Activated effector memory CD4-positive, alpha-beta T cell treated with Interleukin-2 at 50 U/mL for 16 hours (primary cell): ENCODE data around the gene MCC.

ENCODE experiments used
- DNase-seq: peaks from one replicate; pipeline ENCODE4 v3.0.0-alpha.2; 2020

MCC gene

GRCh38 chr5:113194591-113194990 is 293.7 kb downstream of the MCC start:
- DNase-seq, result no peak

- no peak for DNase-seq
These were observed 294.1 kb downstream of the MCC start for GRCh38 chr5:113194125-113194524.

- DNase-seq, result no peak
These were observed 294.8 kb downstream of the MCC start for GRCh38 chr5:113193311-113193978.

- DNase-seq, result no peak
These were observed 295.7 kb downstream of the MCC start for GRCh38 chr5:113192541-113192940.

- DNase-seq, result no peak
These were observed 297.9 kb downstream of the MCC start for GRCh38 chr5:113190347-113190746.

GRCh38 chr5:113189291-113189690 is 299.0 kb downstream of the MCC start:
- no peak for DNase-seq

GRCh38 chr5:113188436-113188835 is 299.8 kb downstream of the MCC start:
- DNase-seq, result no peak

GRCh38 chr5:113187906-113188305 is 300.3 kb downstream of the MCC start:
- no peak for DNase-seq

- no peak for DNase-seq
These were observed 302.2 kb downstream of the MCC start for GRCh38 chr5:113186061-113186460.

GRCh38 chr5:113183694-113184093 is 304.6 kb downstream of the MCC start:
- no peak for DNase-seq

- no peak for DNase-seq
These were observed 305.5 kb downstream of the MCC start for GRCh38 chr5:113182658-113183344.

- DNase-seq, result no peak
These were observed 306.3 kb downstream of the MCC start for GRCh38 chr5:113181853-113182490.

GRCh38 chr5:113181409-113181808 is 306.8 kb downstream of the MCC start:
- DNase-seq, result no peak

- no peak for DNase-seq
These were observed 309.1 kb downstream of the MCC start for GRCh38 chr5:113179156-113179555.

- no peak for DNase-seq
These were observed 310.0 kb downstream of the MCC start for GRCh38 chr5:113178073-113178779.

- no peak for DNase-seq
These were observed 311.0 kb downstream of the MCC start for GRCh38 chr5:113177225-113177624.

- no peak for DNase-seq
These were observed 311.5 kb downstream of the MCC start for GRCh38 chr5:113176734-113177133.

- no peak for DNase-seq
These were observed 312.1 kb downstream of the MCC start for GRCh38 chr5:113176196-113176595.

GRCh38 chr5:113172231-113172826 is 315.9 kb downstream of the MCC start:
- DNase-seq, result no peak

GRCh38 chr5:113171520-113171919 is 316.7 kb downstream of the MCC start:
- no peak for DNase-seq

- DNase-seq, result no peak
These were observed 317.5 kb downstream of the MCC start for GRCh38 chr5:113170707-113171106.

GRCh38 chr5:113169720-113170119 is 318.5 kb downstream of the MCC start:
- DNase-seq, result no peak

- no peak for DNase-seq
These were observed 320.3 kb downstream of the MCC start for GRCh38 chr5:113167985-113168384.
